Upper lobe of left lung (tissue), 4 donors: Measurements from ENCODE around the gene PRMT3.

Source experiments
- CTCF ChIP-seq, 6 experiments: fragments of 450-650 bp in 4 of 6; fragments of 200-600 bp in 2 of 6; sonication (generic) in 2 of 6; IDR thresholded peaks; one replicate each; pipeline ENCODE4 v1.5.1; 2016 to 2019; ENCODE audit warnings: antibody characterized with exemption in 6 of 6
- POLR2A ChIP-seq, 4 donors: fragments of 450-650 bp; IDR thresholded peaks; one replicate each; pipeline ENCODE4 v1.5.1; 2016 to 2017; ENCODE audit warnings: antibody characterized with exemption in 4 of 4, mild to moderate bottlenecking in 2 of 4
- POLR2AphosphoS5 ChIP-seq, 2 donors: sonication (generic); formaldehyde crosslinking; IDR thresholded peaks; one replicate each; pipeline ENCODE4 v1.5.1; 2017; ENCODE audit warnings: antibody characterized with exemption in 2 of 2

DNA sequence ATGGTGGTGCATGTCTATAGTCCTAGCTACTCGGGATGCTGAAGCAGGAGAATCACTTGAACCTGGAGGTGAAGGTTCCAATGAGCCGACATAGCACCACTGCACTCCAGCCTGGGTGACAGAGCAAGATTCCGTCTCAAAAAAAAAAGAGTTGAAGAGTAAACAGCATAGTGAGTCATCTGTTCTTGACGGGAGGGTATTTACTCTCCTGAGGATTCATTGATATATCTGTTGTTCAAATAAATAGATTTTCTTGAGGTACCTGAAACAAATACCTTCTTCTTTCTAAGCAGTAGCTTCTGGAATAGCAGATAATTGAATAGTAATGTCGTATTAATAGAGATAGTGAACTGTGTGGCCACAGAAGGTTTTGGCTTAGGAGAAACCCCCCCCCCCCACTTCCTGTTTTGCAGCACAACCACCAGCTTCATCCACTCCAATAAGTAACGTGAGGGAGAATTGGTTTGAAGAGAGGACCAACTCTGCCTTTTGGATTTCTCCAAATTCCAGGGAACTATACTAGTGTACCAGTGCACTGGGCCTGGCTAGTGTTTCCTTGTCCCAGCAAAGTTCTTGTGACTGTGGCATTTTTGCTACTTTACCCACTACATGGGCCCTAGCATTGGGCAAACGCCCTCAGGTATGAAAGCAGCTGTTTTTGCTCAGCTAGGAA, 90.0 kb downstream of the PRMT3 start:
- no peak for TF ChIP-seq POLR2AphosphoS5 (IDR thresholded peaks at IDR 0.05)
- no peak for TF ChIP-seq CTCF (IDR thresholded peaks at IDR 0.05)
- TF ChIP-seq POLR2A (IDR thresholded peaks at IDR 0.05) = no peak
